A549 (cell line): ENCODE measurements around the gene KMT2D. TPM values are rescaled to one million over a fixed set of nuclear protein-coding genes. Genes with fewer than 3 reads are reported as not detected.

ENCODE experiments used
- ATAC-seq, 2 experiments: fragments of 200-7000 bp in 1 of 2; fragments of >200 bp in 1 of 2; cut with Nextera tagmentation in 1 of 2; cut with Tn5 transposase in 1 of 2; 3 replicates each; pipeline versions ENCODE4 v1.8.0 to v1.9.1; 2018 to 2020; ENCODE audit warnings: mild to moderate bottlenecking in 1 of 2, moderate library complexity in 1 of 2
- CTCF ChIA-PET: fragments of 300-600 bp; sonication (Branson Sonifier 250); formaldehyde crosslinking; extraction: SDS; loops from one replicate; lab custom pipeline; 2021; ENCODE audit warnings: antibody characterized with exemption, inconsistent platforms; lab: Yijun Ruan, JAX
- POLR2A ChIA-PET: fragments of 350-600 bp; formaldehyde crosslinking; extraction: SDS; loops from one replicate; lab custom pipeline; 2021; ENCODE audit warnings: antibody characterized with exemption, inconsistent platforms; lab: Yijun Ruan, JAX
- DNase-seq, 2 experiments: peaks; one replicate each; pipeline versions ENCODE4 v3.0.0 to v3.0.0-alpha.2; 2011 to 2016; ENCODE audit warnings: low read depth in 1 of 2, low spot score in 1 of 2
- FAIRE-seq: peaks from 2 replicates; lab custom pipeline; 2011; peaks lifted over from hg19 to GRCh38; lab: Jason Lieb, UNC
- H3K27ac ChIP-seq, 2 experiments: fragments of >200 bp; sonication (Bioruptor Twin); formaldehyde crosslinking; 3 replicates each; pipeline ENCODE4 v1.5.1; 2016 to 2017
- H3K4me1 ChIP-seq: fragments of >200 bp; sonication (Bioruptor Twin); formaldehyde crosslinking; 3 replicates; pipeline ENCODE4 v1.6.1; 2016
- H3K4me2 ChIP-seq: fragments of >200 bp; sonication (Bioruptor Twin); formaldehyde crosslinking; 3 replicates; pipeline ENCODE4 v1.6.1; 2016
- H3K4me3 ChIP-seq: fragments of >200 bp; sonication (Bioruptor Twin); formaldehyde crosslinking; 3 replicates; pipeline ENCODE4 v1.5.1; 2016
- H3K9me3 ChIP-seq: fragments of >200 bp; sonication (Bioruptor Twin); formaldehyde crosslinking; 3 replicates; pipeline ENCODE4 v1.6.1; 2016
- ATOH8 ChIP-seq: fragments of 250-450 bp; sonication (Bioruptor Pico); IDR thresholded peaks from 2 replicates; pipeline ENCODE4 v1.5.0; 2020; ENCODE audit warnings: low read depth, mild to moderate bottlenecking, moderate library complexity
- CHD2 ChIP-seq: fragments of 150-350 bp; IDR thresholded peaks from 2 replicates; pipeline ENCODE4 v1.6.1; 2014; ENCODE audit warnings: low read length; ENCODE audit not compliant: partially characterized antibody
- ESRRA ChIP-seq: fragments of 150-350 bp; IDR thresholded peaks from 2 replicates; pipeline ENCODE4 v1.6.1; 2014; ENCODE audit warnings: mild to moderate bottlenecking, low read length, borderline replicate concordance
- FOSL2 ChIP-seq, 2 experiments: fragments of 450-650 bp in 1 of 2; fragments of >200 bp in 1 of 2; sonication (Bioruptor Twin) in 1 of 2; formaldehyde crosslinking; IDR thresholded peaks; 2 replicates each; pipeline versions ENCODE4 v1.5.0 to v1.6.1; 2016 to 2020; ENCODE audit warnings: mild to moderate bottlenecking in 1 of 2, moderate library complexity in 1 of 2
- HOXB5 ChIP-seq: fragments of 250-450 bp; sonication (Bioruptor Pico); IDR thresholded peaks from 2 replicates; pipeline ENCODE4 v1.5.0; 2020; ENCODE audit warnings: mild to moderate bottlenecking, moderate library complexity
- JUNB ChIP-seq: fragments of >200 bp; sonication (Bioruptor Twin); formaldehyde crosslinking; IDR thresholded peaks from 2 replicates; pipeline ENCODE4 v1.6.1; 2016
- KDM1A ChIP-seq: fragments of 200-600 bp; sonication (generic); IDR thresholded peaks from 2 replicates; pipeline ENCODE4 v1.6.1; 2016; ENCODE audit warnings: low read depth, mild to moderate bottlenecking
- KDM5A ChIP-seq: fragments of 200-600 bp; sonication (generic); IDR thresholded peaks from 2 replicates; pipeline ENCODE4 v1.6.1; 2016; ENCODE audit warnings: antibody characterized with exemption, mild to moderate bottlenecking
- MAFK ChIP-seq: fragments of 450-650 bp; IDR thresholded peaks from 2 replicates; pipeline ENCODE4 v1.6.1; 2014; ENCODE audit not compliant: partially characterized antibody
- NR3C1 ChIP-seq: fragments of >200 bp; sonication (Bioruptor Twin); formaldehyde crosslinking; IDR thresholded peaks from 3 replicates; pipeline ENCODE4 v1.6.1; 2017
- PBX3 ChIP-seq: IDR thresholded peaks from 2 replicates; pipeline ENCODE4 v1.6.1; 2012
- PHF8 ChIP-seq: fragments of 200-600 bp; sonication (generic); IDR thresholded peaks from 2 replicates; pipeline ENCODE4 v1.6.1; 2016; ENCODE audit warnings: low read depth, mild to moderate bottlenecking, antibody characterized with exemption, moderate library complexity, borderline replicate concordance
- POLR2A ChIP-seq: IDR thresholded peaks from 2 replicates; pipeline ENCODE4 v1.6.1; 2012; ENCODE audit warnings: mild to moderate bottlenecking, low read length
- POLR2AphosphoS2 ChIP-seq: conservative IDR thresholded peaks from 2 replicates; pipeline ENCODE4 v1.6.1; 2012; ENCODE audit warnings: low read length, improper control_type of control experiment, inconsistent platforms
- RAD21 ChIP-seq, 2 experiments: fragments of >200 bp in 1 of 2; sonication (Bioruptor Twin) in 1 of 2; formaldehyde crosslinking in 1 of 2; IDR thresholded peaks in 1 of 2; conservative IDR thresholded peaks in 1 of 2; 2 replicates in 1 of 2; 3 replicates in 1 of 2; pipeline ENCODE4 v1.6.1; 2012 to 2018; ENCODE audit warnings: inconsistent platforms in 1 of 2
- RARB ChIP-seq: fragments of 250-450 bp; sonication (Bioruptor Pico); IDR thresholded peaks from 2 replicates; pipeline ENCODE4 v1.8.0; 2021; ENCODE audit warnings: mild to moderate bottlenecking, moderate library complexity
- REST ChIP-seq: fragments of 200-600 bp; sonication (generic); IDR thresholded peaks from 2 replicates; pipeline ENCODE4 v1.6.1; 2016; ENCODE audit warnings: antibody characterized with exemption, mild to moderate bottlenecking, moderate library complexity
- RFX5 ChIP-seq: fragments of 450-650 bp; IDR thresholded peaks from 2 replicates; pipeline ENCODE4 v1.7.1; 2014; ENCODE audit warnings: antibody characterized with exemption, mild to moderate bottlenecking, moderate library complexity
- RNF2 ChIP-seq: fragments of 200-600 bp; sonication (generic); IDR thresholded peaks from 2 replicates; pipeline ENCODE4 v1.6.1; 2016; ENCODE audit warnings: low read depth, mild to moderate bottlenecking, antibody characterized with exemption, moderate library complexity, borderline replicate concordance
- TFCP2L1 ChIP-seq: fragments of 250-450 bp; sonication (Bioruptor Pico); IDR thresholded peaks from 2 replicates; pipeline ENCODE4 v1.5.0; 2021; ENCODE audit warnings: mild to moderate bottlenecking
- WGBS: methylation state at CpG from one replicate; pipeline ENCODE4 v1.1.6; 2017; ENCODE audit errors: missing lambda C conversion rate; 5-methylcytosine and 5-hydroxymethylcytosine counted together
- polyA plus RNA-seq, 4 experiments: library from polyadenylated mRNA; depleted of rRNA in 3 of 4; stranded (reverse); fragments of >200 nt; fragmentation: RNase III in 1 of 4; extraction: RNeasy Plus Mini Kit Qiagen cat#74134 plus additional on column Dnase treatment in 1 of 4; gene quantifications; 2 replicates in 3 of 4; 3 replicates in 1 of 4; pipeline ENCODE4 v1.2.3, GENCODE V29; 2011 to 2017

The KMT2D gene
- polyA plus RNA-seq, 2 of the 4 experiments (the other 2 are of a cell fraction), result 17.6 to 20.0 TPM

- TF ChIP-seq REST (no peak), RNF2 (no peak), TFCP2L1 (no peak), POLR2AphosphoS2 (no peak), PBX3 (no peak), KDM1A (no peak), CHD2 (no peak), RAD21 (conservative IDR thresholded peaks at IDR 0.05 in 1 of 2, IDR thresholded peaks at IDR 0.05 in 1 of 2) (no peak)
- TF ChIP-seq, all 56 proteins: peak for 0
Measured at GRCh38 chr12:49023812-49024211, 36.8 kb downstream of the KMT2D start (continued).

GRCh38 chr12:49022558-49023178 lies 37.9 kb downstream of the KMT2D start:
- Histone ChIP-seq H3K9me3 (no peaks in the 10 kb centered on the region), H3K4me2 (no peak overlapping the region), H3K27ac (no peak overlapping the region), H3K4me3 (no peak overlapping the region), H3K4me1 (peaks cover 14% of the 10 kb centered on the region)
- DNase-seq, result no peak
- ATAC-seq, result no peak
- WGBS, result 95% methylated on average over 13 of the region's 15 CpGs
- no peak for FAIRE-seq
- no peak for TF ChIP-seq NR3C1
- TF ChIP-seq CHD2, result no peak
- TF ChIP-seq MAFK, result no peak
- TF ChIP-seq PHF8, result no peak
- no peak for TF ChIP-seq KDM5A
- no peak for TF ChIP-seq RARB (CRISPR knock-in tag)
- no peak for TF ChIP-seq RFX5
- TF ChIP-seq FOSL2 (IDR thresholded peaks at IDR 0.05), result no peak
- TF ChIP-seq FOSL2 (CRISPR knock-in tag; IDR thresholded peaks at IDR 0.05), result no peak
- TF ChIP-seq ATOH8 (CRISPR knock-in tag), result no peak
- TF ChIP-seq POLR2A, result no peak; the same call in 1 of the 2 replicates
- TF ChIP-seq JUNB, result no peak
- TF ChIP-seq HOXB5 (CRISPR knock-in tag), result no peak
- TF ChIP-seq ESRRA, result no peak
- ChIA-PET POLR2A (no interaction called here), CTCF (interaction anchor here (1.0 to 5.2 kb wide), 6 partner anchors 10 to 97 kb away, joined by 3 to 33 read pairs (median 4); no protein-coding TSS in a partner anchor)
